Measurements from ENCODE around the gene PPM1J. TPM values are rescaled to one million over a fixed set of nuclear protein-coding genes. Genes with fewer than 3 reads are reported as not detected.
A peak's percentile ranks its signal among the peaks of the same experiment; 100 is the strongest.

Gene PPM1J
- total RNA-seq, 5 donors from 2014 or later (not counting 1 experiment from before 2014, with no cell fraction given), result 0.15 to 0.77 (median 0.38) TPM

- peak overlapping the region in 1 of 3 donors; percentile 37 for H3K4me3 Mint-ChIP-seq
- ATAC-seq (replicated peaks in 1 of 4) (peak; percentile 14 to 22 (median 20)), DNase-seq (peak; percentile 42 to 82 (median 64))
- no peaks in the 10 kb centered on the region for H3K36me3 ChIP-seq (ENCODE audit: control insufficient read depth in 2 of 2, extremely low read depth in 1 of 2, insufficient read depth in 1 of 2, low read length in 1 of 2)
- peaks cover 4 to 15% of the 10 kb centered on the region in 2 donors for H3K27me3 Mint-ChIP-seq
- H3K9me3 Mint-ChIP-seq, result no peaks in the 10 kb centered on the region
- H3K27me3 ChIP-seq (replicated peaks in 1 of 2; ENCODE audit: control insufficient read depth in 2 of 2, extremely low read depth in 1 of 2, insufficient read depth in 2 of 2, low read length in 1 of 2), result peaks cover 2 to 52% of the 10 kb centered on the region in 2 experiments
- CTCF ChIA-PET, result interaction anchor here (0.5 to 3.2 kb wide), 9 partner anchors 8 to 1216 kb away, joined by 3 to 16 read pairs (median 4); partner anchors contain the start of gene LRIG2 (in 1 of the 2)
- H3K4me1 Mint-ChIP-seq, result peaks cover 25 to 39% (median 27%) of the 10 kb centered on the region in 3 donors
- peak overlapping the region; percentile 39 to 52 for H3K27ac Mint-ChIP-seq
- 20% methylated on average over 43 of the region's 44 CpGs for WGBS (ENCODE audit: insufficient coverage)
- peaks cover 10 to 44% of the 10 kb centered on the region in 2 experiments for H3K4me1 ChIP-seq (ENCODE audit: control insufficient read depth in 1 of 2, extremely low read depth in 1 of 2, insufficient read depth in 2 of 2, low read length in 2 of 2)
- POLR2A ChIA-PET, result interaction anchor here in 1 of 2 donors (0.6 kb wide), 1 partner anchor 100 kb away, joined by 3 read pairs; the partner anchor contains the start of gene ST7L
- H3K27ac ChIP-seq (ENCODE audit: low read length), result no peak overlapping the region
- H3K4me3 ChIP-seq (ENCODE audit: control insufficient read depth in 1 of 2, extremely low read depth in 1 of 2, low read length in 1 of 2), result peak overlapping the region in 1 of 2 donors; percentile 2
- no peaks in the 10 kb centered on the region for H3K36me3 Mint-ChIP-seq
- no peaks in the 10 kb centered on the region for H3K9me3 ChIP-seq
Measured at GRCh38 chr1:112718691-112719418, 3.7 kb upstream of the PPM1J start.

GRCh38 chr1:112717263-112717873 lies 2.2 kb upstream of the PPM1J start:
- no peak overlapping the region for H3K4me3 Mint-ChIP-seq
- ATAC-seq (replicated peaks in 1 of 4) (no peak), DNase-seq (no peak)
- H3K27ac Mint-ChIP-seq, result no peak overlapping the region
- CTCF ChIA-PET, result interaction anchor here (0.8 to 3.2 kb wide), 5 partner anchors 86 to 736 kb away, joined by 3 to 22 read pairs (median 4); partner anchors contain the start of gene LRIG2 (in 1 of the 2)
- POLR2A ChIA-PET, result interaction anchor here in 1 of 2 donors (1.0 kb wide), 1 partner anchor 355 kb away, joined by 3 read pairs; the partner anchor contains the start of gene LRIG2
- no peaks in the 10 kb centered on the region for H3K9me3 Mint-ChIP-seq
- Histone ChIP-seq H3K4me3 (ENCODE audit: control insufficient read depth in 1 of 2, extremely low read depth in 1 of 2, low read length in 1 of 2) (no peak overlapping the region), H3K9me3 (no peaks in the 10 kb centered on the region), H3K36me3 (ENCODE audit: control insufficient read depth in 2 of 2, extremely low read depth in 1 of 2, insufficient read depth in 1 of 2, low read length in 1 of 2) (no peaks in the 10 kb centered on the region), H3K27me3 (replicated peaks in 1 of 2; ENCODE audit: control insufficient read depth in 2 of 2, extremely low read depth in 1 of 2, insufficient read depth in 2 of 2, low read length in 1 of 2) (peaks cover 2 to 48% of the 10 kb centered on the region in 2 experiments), H3K27ac (ENCODE audit: low read length) (no peak overlapping the region), H3K4me1 (ENCODE audit: control insufficient read depth in 1 of 2, extremely low read depth in 1 of 2, insufficient read depth in 2 of 2, low read length in 2 of 2) (peaks cover 6 to 34% of the 10 kb centered on the region in 2 experiments)
- H3K27me3 Mint-ChIP-seq, result peaks cover 6 to 14% of the 10 kb centered on the region in 2 donors
- no peaks in the 10 kb centered on the region for H3K36me3 Mint-ChIP-seq
- WGBS (ENCODE audit: insufficient coverage), result no CpG with 5 or more reads among the region's 2 CpGs
- H3K4me1 Mint-ChIP-seq, result peaks cover 20 to 32% (median 20%) of the 10 kb centered on the region in 3 donors

- H3K4me1 ChIP-seq (ENCODE audit: control insufficient read depth in 1 of 2, extremely low read depth in 1 of 2, insufficient read depth in 2 of 2, low read length in 2 of 2), result peaks cover 6 to 31% of the 10 kb centered on the region in 2 experiments
- no peaks in the 10 kb centered on the region for H3K36me3 ChIP-seq (ENCODE audit: control insufficient read depth in 2 of 2, extremely low read depth in 1 of 2, insufficient read depth in 1 of 2, low read length in 1 of 2)
- Mint-ChIP-seq H3K27ac (peak overlapping the region in 1 of 2 donors; percentile 34), H3K4me3 (peak overlapping the region; percentile 84 to 87 (median 86)), H3K27me3 (peaks cover 6 to 11% of the 10 kb centered on the region in 2 donors), H3K9me3 (no peaks in the 10 kb centered on the region), H3K4me1 (peaks cover 19 to 31% (median 20%) of the 10 kb centered on the region in 3 donors), H3K36me3 (no peaks in the 10 kb centered on the region)
- no peaks in the 10 kb centered on the region for H3K9me3 ChIP-seq
- H3K4me3 ChIP-seq (ENCODE audit: control insufficient read depth in 1 of 2, extremely low read depth in 1 of 2, low read length in 1 of 2), result peak overlapping the region; percentile 55 to 83
- no peak overlapping the region for H3K27ac ChIP-seq (ENCODE audit: low read length)
- POLR2A ChIA-PET, result interaction anchor here (0.6 to 1.0 kb wide), 2 partner anchors 98 to 357 kb away, joined by 3 read pairs; partner anchors contain the start of gene LRIG2 (in 1 of the 2)
- peak; percentile 45 to 92 (median 67) for DNase-seq
- peak; percentile 24 to 46 (median 36) for ATAC-seq (replicated peaks in 1 of 4)
- CTCF ChIA-PET, result interaction anchor here (0.6 to 3.2 kb wide), 27 partner anchors 8 to 1308 kb away, joined by 3 to 22 read pairs (median 4); partner anchors contain the start of genes LRIG2 (in 2 of the 2), HIPK1 (in 1 of the 2) and SLC16A1 (in 1 of the 2)
- 24% methylated on average over 8 of the region's 13 CpGs for WGBS (ENCODE audit: insufficient coverage)
- H3K27me3 ChIP-seq (replicated peaks in 1 of 2; ENCODE audit: control insufficient read depth in 2 of 2, extremely low read depth in 1 of 2, insufficient read depth in 2 of 2, low read length in 1 of 2), result peaks cover 2 to 49% of the 10 kb centered on the region in 2 experiments
Measured at GRCh38 chr1:112716133-112716720, 1.1 kb upstream of the PPM1J start.

DNA sequence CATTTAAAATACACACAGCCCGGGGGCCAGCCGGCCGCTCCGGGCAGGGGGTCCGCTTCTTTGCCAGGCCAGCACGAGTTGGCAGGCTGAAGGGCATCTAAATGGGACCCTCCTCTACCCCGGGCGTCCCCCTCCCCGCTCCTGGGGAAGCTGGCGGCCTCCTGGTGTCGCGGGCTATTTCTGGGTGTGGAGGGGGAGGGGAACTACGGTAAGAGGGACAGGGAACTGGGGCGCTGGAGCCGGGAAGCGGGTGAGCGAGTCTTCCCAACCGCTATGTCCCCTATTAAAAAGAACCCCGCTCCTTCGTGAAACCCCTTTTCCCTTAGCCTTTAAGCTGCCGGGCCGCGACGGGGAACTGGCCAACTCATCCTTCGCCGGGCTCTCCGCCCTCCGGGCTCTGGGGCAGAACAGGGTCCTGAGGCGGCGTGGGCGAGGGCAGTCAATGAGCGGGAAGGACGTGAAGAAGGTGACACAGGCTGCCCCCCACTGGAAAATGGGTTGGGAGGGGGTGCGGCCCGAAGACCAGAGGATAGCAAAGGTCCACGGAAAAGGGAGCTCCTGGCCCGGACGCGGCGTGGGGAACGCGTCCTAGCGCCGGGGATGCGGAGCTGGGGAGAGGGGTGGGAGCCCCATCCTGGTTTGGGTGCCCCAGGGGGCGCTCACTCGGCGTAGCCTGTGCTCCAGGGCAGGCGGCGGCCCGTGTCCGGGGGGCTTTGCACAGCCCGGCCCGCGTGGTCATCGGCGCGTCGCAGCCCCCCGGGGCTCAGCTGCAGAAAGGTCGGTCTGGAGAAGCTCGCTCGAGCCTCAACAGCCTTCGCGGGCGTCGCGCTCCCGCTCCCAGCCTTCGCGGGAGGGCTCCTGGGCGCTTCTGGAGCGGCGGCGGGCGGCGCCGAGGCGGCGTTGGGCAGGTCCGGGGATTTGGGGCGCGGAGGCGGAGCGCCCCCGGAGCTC lies 544 bp downstream of the PPM1J start:
- peaks cover 6 to 31% of the 10 kb centered on the region in 2 experiments for H3K4me1 ChIP-seq (ENCODE audit: control insufficient read depth in 1 of 2, extremely low read depth in 1 of 2, insufficient read depth in 2 of 2, low read length in 2 of 2)
- no peaks in the 10 kb centered on the region for H3K9me3 ChIP-seq
- ChIA-PET POLR2A (interaction anchor here (0.7 to 1.3 kb wide), 4 partner anchors 11 to 96 kb away, joined by 3 to 4 read pairs (median 3); no protein-coding TSS in a partner anchor), CTCF (interaction anchor here (0.7 to 3.0 kb wide), 18 partner anchors 10 to 1233 kb away, joined by 3 to 22 read pairs (median 4); partner anchors contain the start of genes LRIG2 (in 2 of the 2), MOV10 (in 2 of the 2), CAPZA1 (in 1 of the 2) and SLC16A1 (in 1 of the 2))
- no peak overlapping the region for H3K27ac ChIP-seq (ENCODE audit: low read length)
- Mint-ChIP-seq H3K36me3 (no peaks in the 10 kb centered on the region), H3K9me3 (no peaks in the 10 kb centered on the region), H3K27me3 (peaks cover 6 to 11% of the 10 kb centered on the region in 2 donors), H3K4me1 (peaks cover 19 to 31% (median 20%) of the 10 kb centered on the region in 3 donors), H3K4me3 (peak overlapping the region; percentile 75 to 86 (median 79)), H3K27ac (no peak overlapping the region)
- H3K4me3 ChIP-seq (ENCODE audit: control insufficient read depth in 1 of 2, extremely low read depth in 1 of 2, low read length in 1 of 2), result peak overlapping the region; percentile 55 to 60
- ATAC-seq (replicated peaks in 1 of 4), result peak; percentile 2 to 6 (median 4)
- no peaks in the 10 kb centered on the region for H3K36me3 ChIP-seq (ENCODE audit: control insufficient read depth in 2 of 2, extremely low read depth in 1 of 2, insufficient read depth in 1 of 2, low read length in 1 of 2)
- WGBS (ENCODE audit: insufficient coverage), result 1% methylated on average over 56 of the region's 86 CpGs
- H3K27me3 ChIP-seq (replicated peaks in 1 of 2; ENCODE audit: control insufficient read depth in 2 of 2, extremely low read depth in 1 of 2, insufficient read depth in 2 of 2, low read length in 1 of 2), result peaks cover under 1 to 38% of the 10 kb centered on the region in 2 experiments
- DNase-seq, result peak in 3 of 35 experiments; percentile 21 to 33 (median 24)

GRCh38 chr1:112713466-112714312 lies 1.4 kb downstream of the PPM1J start:
- no peaks in the 10 kb centered on the region for H3K9me3 ChIP-seq
- H3K4me3 ChIP-seq (ENCODE audit: control insufficient read depth in 1 of 2, extremely low read depth in 1 of 2, low read length in 1 of 2), result peak overlapping the region in 1 of 2 donors; percentile 55
- WGBS (ENCODE audit: insufficient coverage), result 52% methylated on average over 6 of the region's 14 CpGs
- Mint-ChIP-seq H3K4me3 (peak overlapping the region; percentile 58 to 86 (median 69)), H3K36me3 (no peaks in the 10 kb centered on the region), H3K27me3 (peaks cover 6 to 7% of the 10 kb centered on the region in 2 donors), H3K4me1 (peaks cover 19 to 29% (median 20%) of the 10 kb centered on the region in 3 donors), H3K9me3 (no peaks in the 10 kb centered on the region), H3K27ac (peak overlapping the region in 1 of 2 donors; percentile 58)
- peaks cover 6 to 26% of the 10 kb centered on the region in 2 experiments for H3K4me1 ChIP-seq (ENCODE audit: control insufficient read depth in 1 of 2, extremely low read depth in 1 of 2, insufficient read depth in 2 of 2, low read length in 2 of 2)
- H3K27me3 ChIP-seq (replicated peaks in 1 of 2; ENCODE audit: control insufficient read depth in 2 of 2, extremely low read depth in 1 of 2, insufficient read depth in 2 of 2, low read length in 1 of 2), result peaks cover 0 to 30% of the 10 kb centered on the region in 2 experiments
- ChIA-PET CTCF (interaction anchor here in 1 of 2 donors (0.9 to 2.1 kb wide), 2 partner anchors 19 to 95 kb away, joined by 3 to 15 read pairs; partner anchors contain the start of genes CAPZA1 and ST7L), POLR2A (no interaction called here)
- ATAC-seq (replicated peaks in 1 of 4) (no peak), DNase-seq (peak in 1 of 35 experiments; percentile 21)
- no peaks in the 10 kb centered on the region for H3K36me3 ChIP-seq (ENCODE audit: control insufficient read depth in 2 of 2, extremely low read depth in 1 of 2, insufficient read depth in 1 of 2, low read length in 1 of 2)
- no peak overlapping the region for H3K27ac ChIP-seq (ENCODE audit: low read length)
